H1 (cell line): ENCODE results near the gene ADPGK. TPM values are rescaled to one million over a fixed set of nuclear protein-coding genes. Genes with fewer than 3 reads are reported as not detected.

Experiments
- CTCF ChIA-PET: fragments of 300-600 bp; sonication (Branson Sonifier 250); formaldehyde crosslinking; loops from one replicate; lab custom pipeline; 2021; ENCODE audit not compliant: partially characterized antibody; lab: Charles Lee
- POLR2A ChIA-PET: fragments of 300-600 bp; sonication (Branson Sonifier 250); formaldehyde crosslinking; loops from one replicate; lab custom pipeline; 2021; ENCODE audit warnings: inconsistent platforms; ENCODE audit not compliant: partially characterized antibody; lab: Charles Lee
- DNase-seq, 2 experiments: peaks; one replicate each; pipeline versions ENCODE4 v3.0.0 to v3.0.0-alpha.2; 2010 to 2022; ENCODE audit warnings: low spot score in 2 of 2, low read depth in 1 of 2, mixed read lengths in 1 of 2
- FAIRE-seq: peaks from 2 replicates; lab custom pipeline; 2011; peaks lifted over from hg19 to GRCh38; lab: Jason Lieb, UNC
- H2AFZ ChIP-seq: 2 replicates; pipeline ENCODE4 v1.8.1; 2012; ENCODE audit warnings: low read length, inconsistent platforms
- H2AK5ac ChIP-seq: 2 replicates; pipeline ENCODE4 v1.6.1; 2013; ENCODE audit warnings: low read depth, low read length
- H2BK120ac ChIP-seq: replicated peaks from 2 replicates; pipeline ENCODE3; 2013; ENCODE audit warnings: low read depth, low read length, inconsistent platforms
- H2BK12ac ChIP-seq: 2 replicates; pipeline ENCODE4 v1.6.1; 2013; ENCODE audit warnings: low read depth, low read length
- H2BK15ac ChIP-seq: 2 replicates; pipeline ENCODE4 v1.6.1; 2013; ENCODE audit warnings: low read length
- H2BK20ac ChIP-seq: 2 replicates; pipeline ENCODE4 v1.6.1; 2013; ENCODE audit warnings: low read length
- H2BK5ac ChIP-seq: 2 replicates; pipeline ENCODE4 v1.6.1; 2013; ENCODE audit warnings: low read depth, low read length
- H3K14ac ChIP-seq: 2 replicates; pipeline ENCODE4 v1.6.1; 2013; ENCODE audit warnings: inconsistent platforms; ENCODE audit not compliant: insufficient read length
- H3K18ac ChIP-seq: 2 replicates; pipeline ENCODE4 v1.6.1; 2013; ENCODE audit warnings: low read length; ENCODE audit errors: extremely low read depth
- H3K23ac ChIP-seq: 2 replicates; pipeline ENCODE4 v1.6.1; 2013; ENCODE audit warnings: inconsistent platforms; ENCODE audit not compliant: insufficient read length
- H3K23me2 ChIP-seq: 2 replicates; pipeline ENCODE4 v1.6.1; 2013; ENCODE audit warnings: low read depth, low read length
- H3K27ac ChIP-seq: 2 replicates; pipeline ENCODE4 v1.6.1; 2011; ENCODE audit warnings: low read depth, low read length, inconsistent platforms
- H3K27me3 ChIP-seq, 4 experiments: replicated peaks in 1 of 4; 1 replicate in 1 of 4; 2 replicates in 3 of 4; pipeline versions ENCODE4 v1.6.1 to v1.8.1; 2011 to 2013; ENCODE audit warnings: low read length in 3 of 4, mild to moderate bottlenecking in 3 of 4, inconsistent platforms in 2 of 4, mixed read lengths in 2 of 4, moderate library complexity in 1 of 4; ENCODE audit not compliant: control insufficient read depth in 3 of 4, insufficient read depth in 3 of 4; ENCODE audit errors: extremely low read depth in 1 of 4
- H3K36me3 ChIP-seq, 4 experiments: 2 replicates each; pipeline versions ENCODE4 v1.6.1 to v1.8.1; 2011 to 2013; ENCODE audit warnings: mild to moderate bottlenecking in 4 of 4, low read length in 3 of 4, moderate library complexity in 2 of 4, control low read depth in 1 of 4, inconsistent platforms in 1 of 4; ENCODE audit not compliant: insufficient read depth in 4 of 4, control insufficient read depth in 2 of 4
- H3K4ac ChIP-seq: replicated peaks from 2 replicates; pipeline ENCODE3; 2013; ENCODE audit warnings: low read length, low read depth, mixed read lengths, inconsistent platforms; ENCODE audit not compliant: insufficient read length
- H3K4me1 ChIP-seq, 4 experiments: replicated peaks in 1 of 4; 1 replicate in 1 of 4; 2 replicates in 3 of 4; pipeline versions ENCODE4 v1.6.1 to v1.8.1; 2011 to 2013; ENCODE audit warnings: low read length in 3 of 4, inconsistent platforms in 2 of 4, mixed read lengths in 1 of 4; ENCODE audit not compliant: insufficient read depth in 4 of 4, control insufficient read depth in 3 of 4
- H3K4me2 ChIP-seq, 2 experiments: 2 replicates each; pipeline versions ENCODE4 v1.6.1 to v1.8.1; 2011 to 2013; ENCODE audit warnings: low read depth in 2 of 2, low read length in 2 of 2, control low read depth in 1 of 2, inconsistent platforms in 1 of 2, mild to moderate bottlenecking in 1 of 2; ENCODE audit not compliant: insufficient read depth in 1 of 2
- H3K4me3 ChIP-seq, 4 experiments: fragments of 200-600, 300-600 bp in 1 of 4; sonication (generic), shearing (Covaris generic), sonication (Bioruptor Twin) in 1 of 4; 2 replicates each; pipeline versions ENCODE4 v1.5.1 to v1.8.1; 2011 to 2016; ENCODE audit warnings: low read length in 4 of 4, low read depth in 3 of 4, control low read depth in 2 of 4, inconsistent platforms in 2 of 4, mild to moderate bottlenecking in 2 of 4, mixed read lengths in 1 of 4, moderate library complexity in 1 of 4; ENCODE audit not compliant: insufficient read depth in 2 of 4; ENCODE audit errors: extremely low read depth in 1 of 4
- H3K56ac ChIP-seq: replicated peaks from 2 replicates; pipeline ENCODE3; 2013; ENCODE audit warnings: low read depth, mild to moderate bottlenecking, mixed read lengths, low read length, inconsistent platforms; ENCODE audit not compliant: insufficient read length
- H3K79me1 ChIP-seq: 2 replicates; pipeline ENCODE4 v1.6.1; 2013; ENCODE audit warnings: low read depth, low read length, control low read depth
- H3K79me2 ChIP-seq, 2 experiments: 2 replicates each; pipeline versions ENCODE4 v1.6.1 to v1.8.1; 2012 to 2013; ENCODE audit warnings: low read length in 2 of 2, mild to moderate bottlenecking in 2 of 2, inconsistent platforms in 1 of 2; ENCODE audit not compliant: insufficient read depth in 2 of 2, control insufficient read depth in 1 of 2
- H3K9ac ChIP-seq, 4 experiments: replicated peaks in 1 of 4; 1 replicate in 1 of 4; 2 replicates in 3 of 4; pipeline versions ENCODE4 v1.6.1 to v1.8.1; 2011 to 2013; ENCODE audit warnings: low read depth in 3 of 4, low read length in 3 of 4, control low read depth in 2 of 4, mild to moderate bottlenecking in 2 of 4, moderate library complexity in 2 of 4, inconsistent platforms in 1 of 4; ENCODE audit errors: extremely low read depth in 1 of 4
- H3K9me3 ChIP-seq, 2 experiments: 2 replicates each; pipeline versions ENCODE4 v1.6.1 to v1.8.1; 2012 to 2013; ENCODE audit warnings: mild to moderate bottlenecking in 2 of 2, moderate library complexity in 2 of 2, control low read depth in 1 of 2, inconsistent platforms in 1 of 2, low read depth in 1 of 2, low read length in 1 of 2, mixed read lengths in 1 of 2; ENCODE audit not compliant: insufficient read depth in 2 of 2
- H4K20me1 ChIP-seq, 2 experiments: replicated peaks in 1 of 2; 2 replicates each; pipeline versions ENCODE3 to v1.8.1; 2011 to 2013; ENCODE audit warnings: inconsistent platforms in 2 of 2, low read length in 2 of 2, mild to moderate bottlenecking in 1 of 2; ENCODE audit not compliant: insufficient read depth in 2 of 2, control insufficient read depth in 1 of 2
- H4K5ac ChIP-seq: 2 replicates; pipeline ENCODE4 v1.6.1; 2013; ENCODE audit warnings: low read length, low read depth, mixed read lengths, inconsistent platforms; ENCODE audit not compliant: insufficient read length
- H4K8ac ChIP-seq: 2 replicates; pipeline ENCODE4 v1.8.0; 2013; ENCODE audit warnings: mild to moderate bottlenecking, moderate library complexity, low read length, inconsistent platforms; ENCODE audit not compliant: insufficient read depth; ENCODE audit errors: extremely low read depth
- H4K91ac ChIP-seq: replicated peaks from 2 replicates; pipeline ENCODE3; 2013; ENCODE audit warnings: low read length, mixed read lengths, inconsistent platforms; ENCODE audit not compliant: insufficient read length
- NRF1 ChIP-seq: IDR thresholded peaks from 2 replicates; pipeline ENCODE4 v1.6.1; 2011; ENCODE audit warnings: mild to moderate bottlenecking, low read depth, low read length, improper control_type of control experiment
- RAD21 ChIP-seq, 2 experiments: IDR thresholded peaks in 1 of 2; conservative IDR thresholded peaks in 1 of 2; 2 replicates each; pipeline ENCODE4 v1.6.1; 2011; ENCODE audit warnings: low read depth in 2 of 2, low read length in 2 of 2, improper control_type of control experiment in 1 of 2, inconsistent platforms in 1 of 2, mild to moderate bottlenecking in 1 of 2, moderate library complexity in 1 of 2
- WGBS, 2 experiments: shearing (Covaris generic) in 1 of 2; methylation state at CpG; one replicate each; pipeline versions ENCODE4 v1.1.6 to v1.1.7; 2013 to 2015; ENCODE audit warnings: low lambda C conversion rate in 2 of 2, mixed read lengths in 2 of 2, inconsistent platforms in 1 of 2, low coverage in 1 of 2, missing lambda C conversion rate in 1 of 2; ENCODE audit not compliant: insufficient replicate concordance in 2 of 2, insufficient coverage in 1 of 2, insufficient read length in 1 of 2; ENCODE audit errors: extremely low coverage in 1 of 2, missing lambda C conversion rate in 1 of 2; 5-methylcytosine and 5-hydroxymethylcytosine counted together
- polyA plus RNA-seq, 7 experiments: library from polyadenylated mRNA; depleted of rRNA in 3 of 7; stranded (reverse) in 5 of 7; unstranded in 2 of 7; fragments of >200 nt in 5 of 7; fragments of 200-250 nt in 2 of 7; gene quantifications; 1 replicate in 5 of 7; 2 replicates in 1 of 7; 4 replicates in 1 of 7; pipeline versions ENCODE4 v1.2.1 to v1.2.3, GENCODE V29; 2011 to 2013; ENCODE audit warnings: missing spikeins in 2 of 7, mixed read lengths in 2 of 7
- total RNA-seq: library from RNA; stranded (reverse); fragmentation: NEBNext Ultra II Directional; extraction: Animal tissue kit (Norgen Biotek cat#: 25700); gene quantifications from 2 replicates; pipeline ENCODE4 v1.2.1, GENCODE V29; 2021

The ADPGK gene
- total and polyA plus RNA-seq, 2 of the 8 experiments (the other 6 are each of a cell fraction or from before 2014, with no cell fraction given), result 32.2 to 38.2 TPM

- H3K27me3 ChIP-seq, result no peaks in the 10 kb centered on the region
- CTCF ChIA-PET, result interaction anchor here (0.6 to 1.9 kb wide), 7 partner anchors 8 to 501 kb away, joined by 3 to 6 read pairs (median 3); no protein-coding TSS in a partner anchor
Measured at GRCh38 chr15:72764656-72765055, 18.9 kb downstream of the ADPGK start.

More at GRCh38 chr15:72764656-72765055, 18.9 kb downstream of the ADPGK start:
- Histone ChIP-seq H4K20me1 (no peaks in the 10 kb centered on the region), H4K5ac (no peak overlapping the region), H2BK120ac (no peak overlapping the region), H3K27ac (no peak overlapping the region), H3K79me2 (no peaks in the 10 kb centered on the region), H3K79me1 (no peaks in the 10 kb centered on the region), H3K4me3 (no peak overlapping the region), H3K36me3 (peaks cover 0 to 42% (median 18%) of the 10 kb centered on the region in 4 experiments; a peak in 5 of 8 replicates), H2AK5ac (no peak overlapping the region), H3K9me3 (no peaks in the 10 kb centered on the region; a peak in 1 of 4 replicates), H3K4me2 (no peak overlapping the region), H3K23me2 (no peaks in the 10 kb centered on the region), H3K18ac (no peak overlapping the region), H3K4ac (no peak overlapping the region), H2BK12ac (no peak overlapping the region), H2BK20ac (no peak overlapping the region), H3K56ac (no peak overlapping the region), H4K8ac (no peak overlapping the region), H3K9ac (no peak overlapping the region), H2AFZ (no peak overlapping the region), H3K4me1 (no peaks in the 10 kb centered on the region), H2BK5ac (no peak overlapping the region), H4K91ac (no peak overlapping the region), H3K23ac (no peak overlapping the region), H3K14ac (no peak overlapping the region), H2BK15ac (no peak overlapping the region)
- 92% methylated on average over 3 of the region's 3 CpGs; no CpG with 5 or more reads in 1 of the 2 experiments for WGBS, 2 experiments
- DNase-seq, result no peak
- TF ChIP-seq RAD21 (IDR thresholded peaks at IDR 0.05 in 1 of 2, conservative IDR thresholded peaks at IDR 0.05 in 1 of 2; ENCODE audit: low read depth in 2 of 2, low read length in 2 of 2), result no peak
- no peak for TF ChIP-seq NRF1
- FAIRE-seq, result no peak
- POLR2A ChIA-PET, result no interaction called here
